ENCODE measurements around the gene CHST14.

The CHST14 gene

DNA sequence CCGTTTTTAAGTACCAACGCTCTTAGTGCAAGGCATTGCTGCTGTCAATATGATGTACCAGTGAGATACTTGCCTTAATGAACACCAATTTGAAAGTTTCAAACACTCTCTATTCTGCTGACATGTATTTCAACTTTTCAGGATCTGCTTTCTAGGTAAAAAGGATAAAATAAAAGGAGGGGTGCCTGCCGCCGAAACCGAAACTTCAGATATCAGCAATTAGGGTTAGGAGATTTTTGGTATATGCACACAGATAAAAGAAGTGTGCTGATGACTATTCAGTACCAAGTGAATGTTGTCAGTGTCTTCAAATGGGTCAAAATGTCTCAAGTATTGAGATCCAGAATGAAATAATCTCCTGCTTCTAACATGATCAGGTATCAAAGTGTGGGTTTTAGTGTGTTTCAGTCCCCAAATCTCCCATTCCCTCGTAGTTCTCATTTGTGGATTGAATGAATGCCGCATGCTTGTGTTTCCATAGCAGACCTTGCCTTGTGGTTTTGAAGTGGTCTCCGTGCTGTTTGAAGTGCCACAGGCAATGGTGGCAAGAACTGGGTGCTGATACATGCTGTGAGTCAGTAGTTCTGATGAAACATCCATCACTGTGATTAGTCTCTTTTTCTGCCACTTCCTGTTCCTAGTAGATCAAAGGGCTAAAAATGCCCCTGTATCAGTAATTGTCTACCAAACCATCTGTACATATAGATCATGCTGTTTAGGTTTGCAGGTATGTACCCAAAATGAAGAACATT, 22.5 kb downstream of the CHST14 start:
- DNase-seq = peak in 1 of 3 experiments; percentile 43

DNA sequence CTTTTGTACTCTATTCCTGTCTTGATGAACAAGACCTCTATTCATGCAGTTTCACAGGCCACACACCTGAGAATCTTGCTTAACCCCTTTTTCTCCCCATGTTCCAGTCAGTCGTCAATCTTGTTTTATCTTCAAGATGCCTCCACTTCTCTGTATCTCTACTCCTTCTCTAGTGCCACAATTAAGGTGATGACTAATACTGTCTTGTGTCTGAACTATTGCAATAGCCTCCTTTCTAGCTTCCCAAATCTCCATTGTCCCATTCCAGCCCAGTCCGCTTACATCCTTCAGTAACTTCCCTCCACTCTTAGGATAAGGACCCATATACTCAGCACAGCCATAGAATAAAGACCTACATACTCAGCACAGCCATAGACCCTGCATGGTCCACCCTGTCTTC, 24.7 kb downstream of the CHST14 start:
- no peak for DNase-seq

DNA sequence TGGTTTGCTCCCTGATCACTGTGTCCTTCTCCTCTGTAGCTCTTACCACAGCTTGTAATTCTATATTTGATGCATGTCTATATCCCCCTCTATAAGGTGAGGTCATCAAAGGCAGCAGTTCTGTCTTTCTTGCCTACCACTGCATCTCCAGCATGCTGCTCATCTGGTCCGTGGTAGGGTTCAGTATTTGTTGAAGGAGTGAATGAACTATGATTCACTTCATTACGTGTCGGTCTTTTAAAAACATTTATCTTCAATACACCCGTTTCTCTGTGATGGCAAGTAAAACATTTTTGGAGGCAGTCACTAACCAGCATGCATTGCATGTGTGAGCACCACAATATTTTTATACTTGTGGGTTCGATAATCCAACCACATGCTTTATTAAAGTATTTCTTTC, 27.6 kb downstream of the CHST14 start:
- no peak for DNase-seq

DNA sequence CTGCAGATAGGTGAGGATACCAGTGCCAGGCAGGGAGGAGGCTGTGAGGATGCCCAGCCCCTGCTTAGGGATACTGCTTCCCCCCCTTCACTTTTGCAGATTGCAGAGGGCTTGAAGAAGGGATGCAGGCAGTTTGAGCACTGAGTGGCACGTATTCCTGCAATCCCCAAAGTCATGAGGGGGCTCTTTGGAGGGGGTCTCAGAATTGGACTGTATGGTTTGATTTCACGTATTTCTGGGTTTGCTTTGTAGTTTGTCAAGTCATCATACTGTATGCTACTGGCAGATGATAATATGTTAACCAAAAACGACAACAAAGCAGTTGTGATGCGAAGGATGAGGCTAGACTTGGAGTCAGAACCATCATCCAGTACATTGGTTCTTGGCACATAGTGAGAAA, 28.1 kb downstream of the CHST14 start:
- DNase-seq = no peak

DNA sequence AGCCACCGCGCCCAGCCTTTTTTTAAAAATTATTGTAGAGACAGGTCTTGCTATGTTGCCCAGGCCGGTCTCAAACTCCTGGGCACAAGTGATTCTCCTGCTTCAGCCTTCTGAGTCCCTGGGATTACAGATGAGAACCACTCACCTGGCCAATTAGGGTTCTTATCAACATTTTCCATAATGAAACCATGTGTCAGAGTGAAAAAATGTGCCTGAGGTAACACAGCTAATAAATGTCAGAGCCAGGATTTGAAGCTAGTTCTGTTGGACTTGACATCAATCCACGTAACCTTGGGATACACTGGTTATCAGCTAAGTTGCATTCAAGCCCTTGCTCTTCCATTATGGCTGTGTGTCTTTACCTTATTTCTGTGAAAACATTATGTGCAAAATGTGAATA, 29.1 kb downstream of the CHST14 start:
- DNase-seq = no peak

DNA sequence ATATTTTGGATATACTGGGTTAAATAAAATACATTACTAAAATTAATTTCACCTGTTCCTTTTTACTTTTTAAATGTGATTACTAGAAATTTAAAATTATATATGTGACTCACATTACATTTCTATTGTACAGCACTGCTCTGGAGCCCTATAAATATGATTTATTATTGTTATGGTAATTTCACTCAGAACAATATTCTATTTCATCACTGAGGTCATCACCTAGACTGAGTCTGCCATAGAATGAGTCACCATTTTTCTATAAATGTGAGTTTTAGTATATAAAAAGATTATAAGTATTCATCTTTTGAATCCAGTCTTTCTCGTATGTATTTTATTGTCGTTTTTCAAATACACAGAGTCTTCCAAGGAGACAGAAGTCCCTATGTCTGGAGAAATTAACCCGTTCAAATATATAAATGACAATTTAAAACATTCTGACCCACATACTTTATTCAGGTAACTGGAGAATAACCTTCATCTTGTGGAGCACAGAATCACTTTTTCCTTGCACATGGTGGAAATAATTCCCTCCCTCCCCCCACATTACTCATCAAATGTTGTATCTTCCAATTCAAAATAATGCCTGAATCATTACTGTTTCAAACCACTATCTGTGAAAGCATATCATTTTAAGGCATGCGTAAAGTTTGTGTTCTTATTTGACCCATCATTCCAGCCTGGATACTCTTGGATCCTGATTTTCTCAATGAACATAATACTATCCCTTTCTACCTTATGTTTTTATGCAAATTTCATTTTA, 30.0 kb downstream of the CHST14 start:
- no peak for DNase-seq

DNA sequence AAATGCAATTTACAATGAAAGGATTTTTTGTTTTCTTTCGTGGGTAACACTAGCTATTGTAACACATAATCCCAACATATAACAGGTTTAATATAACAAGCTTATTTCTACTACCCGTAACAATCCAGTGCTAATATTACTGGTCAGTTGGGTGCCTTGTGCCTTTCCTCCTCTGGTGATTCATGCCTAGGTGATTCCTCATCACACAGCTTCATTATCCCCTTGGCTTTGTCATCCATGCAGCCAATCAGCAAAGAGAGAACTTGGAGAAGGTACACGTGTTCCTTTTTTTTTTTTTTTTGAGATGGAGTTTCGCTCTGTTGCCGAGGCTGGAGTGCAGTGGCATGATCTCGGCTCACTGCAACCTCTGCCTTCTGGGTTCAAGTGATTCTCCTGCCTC, 30.7 kb downstream of the CHST14 start:
- no peak for DNase-seq

DNA sequence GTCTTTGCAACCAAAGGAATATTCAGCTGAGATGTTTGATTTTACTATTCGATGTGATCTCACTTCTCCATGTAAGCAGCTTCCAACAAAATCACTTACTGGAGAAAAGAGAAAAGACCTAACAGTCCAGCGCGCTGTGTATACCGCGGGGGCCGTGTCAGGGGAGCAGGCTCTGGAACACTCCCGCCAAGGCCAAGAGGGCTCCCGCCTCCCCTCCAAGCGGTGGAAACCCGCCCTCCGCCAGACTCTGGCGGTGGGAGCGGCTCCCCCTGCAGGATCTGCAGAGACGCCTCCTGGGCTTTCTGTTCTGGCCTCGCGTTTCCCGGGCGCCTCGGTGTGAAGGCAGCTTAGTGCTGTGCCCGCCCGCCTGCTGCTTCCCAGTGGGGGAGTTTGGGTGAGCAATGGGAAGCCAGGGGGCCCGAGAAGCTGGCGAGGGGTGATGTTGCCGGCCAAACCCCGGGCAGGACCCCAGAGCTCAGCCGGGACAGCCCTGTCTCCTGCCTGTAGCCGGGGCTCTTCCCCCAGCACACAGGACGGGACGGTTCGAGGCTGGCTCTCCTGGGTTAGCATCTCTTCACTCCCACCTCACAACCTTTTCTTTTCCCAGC, 36.3 kb downstream of the CHST14 start:
- peak in 1 of 3 experiments; percentile 46 for DNase-seq

DNA sequence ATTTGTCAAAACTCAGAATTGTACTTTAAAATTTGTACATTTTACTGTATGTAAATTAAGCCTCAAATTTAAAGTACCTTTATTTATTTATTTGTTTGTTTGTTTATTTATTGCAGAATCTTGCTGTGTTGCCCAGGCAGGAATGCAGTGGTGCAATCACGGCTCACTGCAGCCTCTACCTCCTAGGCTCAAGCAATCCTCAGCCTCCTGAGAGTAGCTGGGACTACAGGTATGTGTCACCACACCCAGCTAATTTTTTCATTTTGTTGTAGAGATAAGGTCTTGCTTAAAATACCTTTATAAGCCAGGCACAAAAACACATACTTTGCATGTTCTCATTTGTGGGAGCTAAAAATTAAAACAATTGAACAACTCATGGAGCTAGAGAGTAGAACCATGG, 37.4 kb downstream of the CHST14 start:
- DNase-seq = no peak

DNA sequence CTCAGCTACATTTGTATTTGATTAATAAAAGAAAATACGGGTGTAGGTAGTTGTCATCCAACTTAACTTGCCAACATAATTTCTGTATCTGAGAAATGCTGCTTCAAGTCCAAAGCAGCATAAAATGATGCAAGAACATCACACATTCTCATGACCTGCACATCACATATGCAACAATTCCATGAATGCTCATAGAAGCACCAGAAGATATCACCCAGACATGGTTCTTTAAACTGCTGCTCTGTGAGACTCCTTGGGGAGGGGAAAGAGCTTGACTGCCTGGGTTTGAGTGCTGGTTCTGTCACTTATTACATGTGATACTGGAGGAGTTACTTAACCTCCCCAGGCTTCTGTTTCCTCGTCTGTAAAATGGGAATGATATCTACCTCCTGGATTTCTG, 39.4 kb downstream of the CHST14 start:
- no peak for DNase-seq

DNA sequence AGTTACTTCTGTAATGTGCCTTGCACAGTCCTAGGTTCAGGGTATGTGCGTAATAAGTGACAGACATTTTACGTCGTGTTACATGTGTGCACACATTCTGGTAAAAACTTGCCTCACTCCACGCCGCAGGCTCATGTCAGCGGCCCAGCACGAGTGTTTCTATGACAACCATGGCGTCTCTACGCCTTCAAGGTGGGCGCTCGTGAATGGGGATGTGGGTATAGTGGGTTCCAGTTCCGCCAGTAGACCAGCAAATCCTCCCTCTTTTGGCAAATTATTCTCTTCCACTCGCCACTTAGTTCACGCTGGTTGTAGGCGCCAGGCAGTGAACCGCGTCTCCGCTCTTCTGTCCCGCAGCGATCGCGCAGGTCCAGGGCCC, 40.3 kb downstream of the CHST14 start:
- no peak for DNase-seq

DNA sequence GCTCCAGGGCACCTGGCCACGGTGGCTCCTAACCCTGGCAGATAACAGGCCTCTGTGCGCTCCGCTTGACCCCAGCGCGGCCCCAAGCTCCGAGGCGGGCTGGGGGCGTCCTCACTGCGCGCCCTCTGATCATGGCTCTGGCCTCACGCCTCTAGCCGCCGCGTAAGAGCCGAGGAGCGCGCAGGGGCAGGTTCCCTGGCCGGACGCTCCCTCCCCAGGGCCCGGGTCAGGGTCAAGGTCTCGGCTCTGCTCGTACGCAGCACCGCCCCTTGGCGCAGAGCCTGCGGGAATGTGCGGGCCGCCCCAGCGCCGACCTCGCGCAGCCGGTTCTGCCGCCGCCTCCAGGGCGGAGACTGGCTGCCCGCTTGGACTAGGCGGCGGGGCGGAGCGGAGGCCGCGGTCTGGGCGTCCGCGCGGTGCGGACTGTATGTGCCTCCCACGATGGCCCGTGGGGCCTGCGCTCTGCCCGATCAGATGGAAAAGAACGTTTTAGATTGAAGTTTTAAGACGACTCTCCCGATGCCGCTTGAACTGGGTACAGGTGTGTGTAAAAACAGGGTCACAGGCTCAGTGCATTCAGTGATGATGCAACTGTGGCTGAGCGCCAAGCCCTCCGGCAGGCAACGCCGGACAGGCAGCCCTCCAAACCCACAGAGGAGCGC, 40.8 kb downstream of the CHST14 start:
- DNase-seq = no peak

DNA sequence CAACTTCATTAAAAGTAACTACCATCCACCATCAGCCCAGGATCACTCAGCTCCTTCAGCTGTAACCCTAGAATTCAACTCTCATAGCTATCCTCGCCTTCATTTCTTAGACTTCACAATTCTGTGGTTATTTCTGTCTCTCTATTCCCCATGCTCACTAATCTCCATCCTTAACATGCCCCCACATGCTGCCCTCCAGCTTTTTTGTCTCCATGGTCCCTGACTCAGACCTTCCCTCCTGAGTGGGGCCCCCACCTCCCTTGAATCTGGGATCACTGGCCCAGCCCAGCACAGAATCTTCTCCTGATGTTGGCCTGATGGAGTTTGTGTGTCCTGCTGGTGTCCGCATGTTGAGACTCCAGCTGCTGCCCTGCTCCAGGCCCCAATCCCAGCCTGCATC, 41.7 kb downstream of the CHST14 start:
- DNase-seq = no peak

DNA sequence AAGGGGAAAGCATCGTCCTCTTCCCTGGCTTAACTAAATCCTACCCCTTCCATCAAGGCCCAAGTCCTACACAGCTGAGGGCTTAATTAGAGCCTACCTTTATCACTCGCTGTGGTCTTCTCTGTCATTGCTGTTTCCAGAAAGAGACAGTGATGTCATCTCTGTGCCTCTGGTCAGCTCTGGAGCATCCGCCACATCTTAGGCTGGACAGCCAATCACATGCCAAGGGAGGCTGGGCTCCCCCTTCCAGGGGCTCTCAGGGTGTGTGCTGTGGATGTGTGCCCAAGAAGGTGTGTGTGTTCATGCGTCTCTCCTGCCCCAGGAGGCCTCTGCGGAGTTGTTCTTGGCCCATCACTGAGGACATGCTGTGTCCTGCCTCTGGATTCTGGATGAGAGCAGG, 42.8 kb downstream of the CHST14 start:
- no peak for DNase-seq

DNA sequence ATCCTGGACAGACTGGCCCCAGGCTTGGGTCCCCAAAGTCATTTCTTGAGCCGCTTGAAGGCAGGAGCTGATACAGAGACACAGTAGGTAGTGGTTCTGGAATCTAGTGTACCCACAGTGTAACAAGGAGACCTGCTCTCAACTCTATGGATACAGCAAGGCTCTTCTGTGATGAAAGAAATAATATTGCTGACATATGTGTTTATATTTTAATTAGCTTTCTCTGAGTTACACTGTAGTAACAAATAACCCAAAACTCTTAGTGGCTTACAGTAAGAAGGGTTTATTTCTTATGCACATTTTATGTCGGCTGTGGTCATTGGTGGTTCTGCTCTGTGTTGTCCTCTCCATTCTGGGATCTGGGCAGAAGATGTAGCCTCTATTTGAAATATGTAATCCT, 45.5 kb downstream of the CHST14 start:
- DNase-seq = no peak

Measured in NCI-H1417 (cell line).